Activated naive CD4-positive, alpha-beta T cell treated with anti-CD3 and anti-CD28 coated beads, Interleukin-2, amount 10 ng/mL, durations not matched to agents 7 days and 5 days (primary cell): ENCODE measurements around the gene SUV39H1.

Source experiments
- CTCF ChIA-PET: fragments of 350-600 bp; sonication (Branson Sonifier 250); formaldehyde crosslinking; loops from one replicate; lab custom pipeline; 2021; ENCODE audit warnings: antibody characterized with exemption; lab: Charles Lee
- DNase-seq: peaks from one replicate; pipeline ENCODE4 v3.0.0-alpha.2; 2020
- H3K27ac Mint-ChIP-seq: one replicate; pipeline ENCODE4 v1.8.0; 2021; ENCODE audit warnings: mild to moderate bottlenecking, moderate library complexity, mixed read lengths
- H3K27me3 Mint-ChIP-seq: one replicate; pipeline ENCODE4 v1.8.0; 2021; ENCODE audit warnings: mild to moderate bottlenecking, mixed read lengths
- H3K36me3 Mint-ChIP-seq: one replicate; pipeline ENCODE4 v1.8.0; 2021; ENCODE audit warnings: mixed read lengths
- H3K4me1 Mint-ChIP-seq: one replicate; pipeline ENCODE4 v1.8.0; 2021; ENCODE audit warnings: mixed read lengths
- H3K4me3 Mint-ChIP-seq: one replicate; pipeline ENCODE4 v1.8.0; 2021; ENCODE audit warnings: mild to moderate bottlenecking, moderate library complexity, mixed read lengths
- H3K9me3 Mint-ChIP-seq: one replicate; pipeline ENCODE4 v1.8.0; 2021; ENCODE audit warnings: mixed read lengths

SUV39H1 gene

DNA sequence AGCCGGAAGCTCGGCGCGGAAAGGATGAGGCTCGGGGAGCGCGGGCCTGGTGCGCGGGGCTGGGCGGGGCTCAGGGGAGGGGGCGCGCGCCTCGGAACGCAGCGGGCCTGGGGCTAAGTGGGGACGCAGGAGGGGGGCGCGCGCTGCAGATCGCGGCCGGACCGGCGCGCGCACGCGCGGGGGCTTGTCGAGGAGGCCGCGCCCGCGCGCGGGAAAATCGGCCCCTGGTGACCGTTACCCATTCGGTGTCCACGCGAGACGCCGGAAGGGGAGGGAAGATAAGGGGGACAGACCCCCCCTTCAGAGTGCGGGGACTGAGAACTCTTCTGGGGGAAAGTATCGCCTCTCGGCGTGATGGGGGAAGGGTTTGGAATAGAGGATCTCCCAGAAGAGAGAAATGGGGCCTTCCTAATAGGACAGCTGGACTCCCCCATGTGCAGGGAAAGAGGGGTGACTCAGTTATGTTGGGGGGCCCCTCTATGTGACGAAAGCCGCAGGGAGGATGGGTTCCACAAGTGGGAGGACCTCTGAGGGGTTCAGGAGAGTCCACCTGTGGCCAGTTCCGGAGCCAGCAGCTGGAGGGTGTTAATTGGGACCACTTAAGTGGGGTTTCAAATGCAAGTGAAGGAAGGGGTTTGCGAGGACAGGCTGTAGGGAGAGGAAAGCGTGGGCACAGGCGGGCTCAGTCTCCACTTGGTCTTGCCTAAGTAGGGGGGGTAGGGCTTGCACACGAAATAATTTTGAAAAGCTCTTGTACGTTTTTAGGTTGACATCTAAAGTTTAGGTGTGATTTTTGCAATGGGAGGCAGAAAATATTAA lies 584 bp downstream of the SUV39H1 start:
- Mint-ChIP-seq H3K4me1 (peaks cover 56% of the 10 kb centered on the region), H3K27me3 (no peaks in the 10 kb centered on the region), H3K36me3 (peaks cover 34% of the 10 kb centered on the region), H3K4me3 (peak overlapping the region; percentile 84), H3K27ac (peak overlapping the region; percentile 91), H3K9me3 (no peaks in the 10 kb centered on the region)
- peak; percentile 68 for DNase-seq
- CTCF ChIA-PET, result no interaction called here

DNA sequence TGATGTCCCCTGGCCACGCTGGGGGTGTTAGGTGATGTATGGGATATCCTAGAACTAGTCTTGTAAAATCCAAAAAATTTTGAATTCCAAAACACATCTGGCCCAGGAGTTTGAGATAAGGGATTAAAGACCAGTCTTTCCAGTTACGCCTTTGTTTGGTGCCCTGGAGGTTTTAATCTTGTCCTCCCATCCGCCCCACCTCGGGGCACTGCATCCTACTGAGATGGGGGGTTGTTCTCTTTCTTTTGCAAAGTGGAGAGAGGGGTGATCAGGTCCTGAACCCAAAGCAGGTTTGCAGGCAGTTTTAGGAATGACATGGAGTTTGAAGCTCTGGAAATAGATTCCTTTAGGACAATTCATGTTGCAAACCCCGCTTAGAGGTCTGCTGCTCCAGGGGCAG lies 1.8 kb downstream of the SUV39H1 start:
- no peaks in the 10 kb centered on the region for H3K27me3 Mint-ChIP-seq
- H3K27ac Mint-ChIP-seq, result no peak overlapping the region
- H3K9me3 Mint-ChIP-seq, result no peaks in the 10 kb centered on the region
- no peak for DNase-seq
- peaks cover 41% of the 10 kb centered on the region for H3K36me3 Mint-ChIP-seq
- H3K4me1 Mint-ChIP-seq, result peaks cover 64% of the 10 kb centered on the region
- CTCF ChIA-PET, result no interaction called here
- peak overlapping the region; percentile 84 for H3K4me3 Mint-ChIP-seq

DNA sequence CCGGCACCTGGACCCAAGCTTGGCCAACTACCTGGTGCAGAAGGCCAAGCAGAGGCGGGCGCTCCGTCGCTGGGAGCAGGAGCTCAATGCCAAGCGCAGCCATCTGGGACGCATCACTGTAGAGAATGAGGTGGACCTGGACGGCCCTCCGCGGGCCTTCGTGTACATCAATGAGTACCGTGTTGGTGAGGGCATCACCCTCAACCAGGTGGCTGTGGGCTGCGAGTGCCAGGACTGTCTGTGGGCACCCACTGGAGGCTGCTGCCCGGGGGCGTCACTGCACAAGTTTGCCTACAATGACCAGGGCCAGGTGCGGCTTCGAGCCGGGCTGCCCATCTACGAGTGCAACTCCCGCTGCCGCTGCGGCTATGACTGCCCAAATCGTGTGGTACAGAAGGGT lies 3.7 kb downstream of the SUV39H1 start:
- Mint-ChIP-seq H3K4me3 (no peak overlapping the region), H3K9me3 (no peaks in the 10 kb centered on the region), H3K27me3 (no peaks in the 10 kb centered on the region), H3K36me3 (peaks cover 46% of the 10 kb centered on the region), H3K4me1 (peaks cover 66% of the 10 kb centered on the region), H3K27ac (no peak overlapping the region)
- DNase-seq, result no peak
- CTCF ChIA-PET, result no interaction called here

DNA sequence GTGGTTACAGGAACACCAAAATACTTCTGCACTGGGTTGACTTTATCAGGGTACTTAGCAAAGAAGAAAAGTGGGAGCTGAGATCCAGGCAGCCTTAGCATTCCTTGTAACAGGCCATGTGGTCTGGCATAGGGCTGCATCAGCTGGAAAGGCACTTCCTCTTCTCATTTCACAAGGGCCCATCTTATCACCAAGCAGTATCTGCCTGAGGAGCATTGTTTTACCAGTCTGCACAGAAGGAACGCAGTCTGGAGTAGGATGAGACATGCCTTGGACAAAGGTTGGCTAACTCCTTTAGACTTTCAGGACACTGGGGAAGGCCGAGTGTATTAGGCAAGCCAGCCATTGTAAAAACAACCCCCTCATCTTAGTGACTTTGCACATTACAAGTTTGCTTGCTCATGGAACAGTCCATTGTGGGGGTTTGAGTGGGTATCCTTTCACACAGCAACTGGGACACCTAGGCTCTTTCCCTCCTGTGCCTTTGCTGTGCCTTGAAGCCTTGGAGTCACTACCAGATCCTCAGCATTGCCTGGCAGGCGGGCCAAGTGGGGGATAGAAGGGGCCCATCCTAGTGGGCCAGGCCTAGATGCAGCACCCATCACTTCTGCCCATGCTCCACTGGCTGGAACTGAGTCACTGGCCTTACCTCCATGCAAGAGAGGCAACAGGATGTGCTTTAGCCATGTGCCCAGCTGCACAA lies 4.6 kb downstream of the SUV39H1 start:
- H3K27ac Mint-ChIP-seq, result no peak overlapping the region

DNA sequence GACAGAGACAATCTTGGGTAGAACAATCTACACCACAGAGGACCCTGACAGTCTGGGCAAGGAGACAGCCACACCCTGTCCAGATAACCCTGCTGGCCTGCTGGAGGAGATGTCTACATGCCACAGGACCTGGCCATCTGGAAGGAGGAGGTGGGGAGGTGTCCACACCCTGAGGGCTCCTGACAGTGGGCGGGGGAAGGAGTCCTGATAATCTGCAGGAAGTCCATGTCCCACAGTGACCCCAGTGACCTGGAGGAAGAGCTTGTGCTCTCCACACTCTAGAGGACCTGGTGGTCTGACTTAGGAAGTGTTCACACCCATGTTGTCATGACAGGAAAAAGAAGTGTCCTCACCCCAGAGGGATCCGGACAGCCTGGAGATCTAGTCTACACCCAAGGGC lies 5.5 kb downstream of the SUV39H1 start:
- Mint-ChIP-seq H3K4me3 (no peak overlapping the region), H3K36me3 (peaks cover 52% of the 10 kb centered on the region), H3K9me3 (no peaks in the 10 kb centered on the region), H3K27ac (peak overlapping the region; percentile 71), H3K27me3 (no peaks in the 10 kb centered on the region), H3K4me1 (peaks cover 55% of the 10 kb centered on the region)
- DNase-seq, result no peak
- CTCF ChIA-PET, result no interaction called here

More for the DNA sequence above, 4.6 kb downstream of the SUV39H1 start:
- Mint-ChIP-seq H3K27me3 (no peaks in the 10 kb centered on the region), H3K36me3 (peaks cover 52% of the 10 kb centered on the region), H3K9me3 (no peaks in the 10 kb centered on the region), H3K4me1 (peaks cover 57% of the 10 kb centered on the region), H3K4me3 (no peak overlapping the region)
- CTCF ChIA-PET, result no interaction called here
- DNase-seq, result no peak

DNA sequence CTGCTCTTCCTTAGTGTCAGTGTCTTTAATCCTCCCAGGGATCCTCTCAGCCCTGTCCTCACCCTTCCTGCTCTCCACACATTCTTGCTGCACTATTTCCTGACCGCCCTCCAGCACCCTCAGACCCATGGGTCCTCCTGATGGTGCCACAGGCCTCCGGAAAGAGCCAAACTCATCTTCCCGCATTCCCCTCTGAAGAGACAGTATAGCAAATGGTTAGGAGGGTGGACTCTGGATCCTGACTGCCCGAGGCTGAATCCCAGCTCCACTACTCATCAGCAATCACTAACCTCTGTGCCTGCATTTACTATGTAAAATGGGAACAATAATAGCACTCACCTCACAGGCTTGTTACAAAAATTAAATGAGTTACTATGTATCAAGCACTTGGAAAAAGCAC lies 6.2 kb downstream of the SUV39H1 start:
- no peak for DNase-seq
- Mint-ChIP-seq H3K9me3 (no peaks in the 10 kb centered on the region), H3K27ac (peak overlapping the region; percentile 71), H3K27me3 (no peaks in the 10 kb centered on the region), H3K36me3 (peaks cover 49% of the 10 kb centered on the region), H3K4me1 (peaks cover 48% of the 10 kb centered on the region), H3K4me3 (no peak overlapping the region)
- CTCF ChIA-PET, result no interaction called here

DNA sequence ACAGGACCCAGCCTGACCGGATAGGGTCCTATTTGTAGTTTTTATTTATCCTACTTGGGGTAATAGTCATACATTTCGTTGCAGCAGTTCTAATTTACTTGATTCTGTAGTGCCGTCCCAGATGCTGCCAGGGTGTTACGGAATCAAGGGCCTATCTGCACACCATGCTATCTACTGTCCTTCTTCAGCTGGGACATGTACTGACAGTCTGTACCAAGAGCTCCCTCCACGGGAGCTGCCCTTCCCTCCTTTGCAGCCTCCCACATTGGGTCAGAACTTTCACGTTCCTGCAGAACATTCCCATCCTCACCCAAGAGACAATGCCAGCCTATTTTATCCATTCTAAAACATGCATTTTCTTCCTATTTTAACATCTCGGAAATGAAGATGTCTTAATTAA lies 6.7 kb downstream of the SUV39H1 start:
- no peaks in the 10 kb centered on the region for H3K27me3 Mint-ChIP-seq
- H3K9me3 Mint-ChIP-seq, result no peaks in the 10 kb centered on the region
- CTCF ChIA-PET, result no interaction called here
- H3K36me3 Mint-ChIP-seq, result peaks cover 51% of the 10 kb centered on the region
- no peak overlapping the region for H3K4me3 Mint-ChIP-seq
- DNase-seq, result no peak
- peak overlapping the region; percentile 61 for H3K27ac Mint-ChIP-seq
- H3K4me1 Mint-ChIP-seq, result peaks cover 43% of the 10 kb centered on the region

DNA sequence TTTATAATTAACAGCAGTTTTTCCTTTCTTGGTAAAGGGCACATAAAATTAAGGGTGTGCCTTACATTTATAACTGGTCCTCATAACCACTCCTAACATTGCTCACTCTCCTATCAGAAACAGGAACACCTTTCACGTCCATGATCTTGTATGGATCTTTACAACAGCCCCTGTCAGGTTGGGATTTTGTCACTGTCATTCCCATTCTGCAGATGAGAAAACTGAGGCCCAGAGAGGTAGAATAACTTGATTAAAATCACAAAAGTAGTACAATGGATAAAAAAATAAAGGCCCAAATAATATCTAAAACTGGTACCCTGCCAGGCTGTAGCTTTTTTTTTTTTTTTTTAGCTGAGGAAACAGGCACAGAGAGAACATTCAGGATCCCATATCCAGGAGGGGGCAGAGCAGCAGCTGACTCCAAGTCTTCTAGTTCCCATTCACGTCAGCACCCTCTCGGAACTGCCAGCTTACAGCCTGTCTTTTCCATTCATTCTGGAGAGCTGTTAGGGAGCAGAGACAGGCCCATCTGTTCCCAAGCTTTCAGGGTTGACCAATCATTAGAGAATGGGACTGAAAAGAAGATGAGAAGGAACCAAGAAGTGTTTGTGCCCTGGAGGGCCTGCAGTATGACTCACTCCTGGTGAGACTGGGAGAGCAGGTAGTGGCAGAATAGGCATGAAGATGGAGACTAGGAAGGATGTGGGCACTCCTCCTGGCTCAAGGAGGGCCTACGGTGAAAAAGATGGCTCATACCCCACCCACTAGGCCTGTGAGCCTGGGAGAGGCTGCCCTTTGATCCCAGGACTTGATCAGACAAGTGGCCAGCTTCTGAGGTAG lies 7.3 kb downstream of the SUV39H1 start:
- H3K4me1 Mint-ChIP-seq, result peaks cover 39% of the 10 kb centered on the region
- H3K9me3 Mint-ChIP-seq, result no peaks in the 10 kb centered on the region
- peak overlapping the region; percentile 33 for H3K27ac Mint-ChIP-seq
- no peaks in the 10 kb centered on the region for H3K27me3 Mint-ChIP-seq
- DNase-seq, result no peak
- CTCF ChIA-PET, result no interaction called here
- peaks cover 54% of the 10 kb centered on the region for H3K36me3 Mint-ChIP-seq
- H3K4me3 Mint-ChIP-seq, result no peak overlapping the region

DNA sequence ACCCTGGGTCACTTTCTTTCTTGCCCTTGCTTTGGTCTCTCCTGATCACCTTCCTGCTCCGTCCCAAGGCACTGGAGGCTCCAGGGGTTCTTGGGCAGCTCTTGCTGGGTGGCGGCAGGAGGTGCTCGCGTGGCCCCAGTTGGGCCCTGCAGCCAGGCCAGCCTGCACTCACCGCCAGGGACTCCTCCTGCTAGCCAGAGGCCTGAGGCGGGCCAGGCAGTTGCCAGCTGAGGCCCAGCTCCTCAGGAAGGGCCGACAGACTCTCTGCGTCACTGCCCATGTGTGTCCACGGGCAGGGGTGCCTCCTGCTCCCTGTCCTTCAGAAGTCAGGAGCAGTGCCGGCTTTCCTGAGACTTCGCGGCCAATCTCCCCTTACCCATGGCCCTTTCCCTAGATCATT lies 9.3 kb downstream of the SUV39H1 start:
- no peaks in the 10 kb centered on the region for H3K27me3 Mint-ChIP-seq
- H3K4me3 Mint-ChIP-seq, result no peak overlapping the region
- no peak for DNase-seq
- CTCF ChIA-PET, result no interaction called here
- peak overlapping the region; percentile 81 for H3K27ac Mint-ChIP-seq
- peaks cover 3% of the 10 kb centered on the region for H3K9me3 Mint-ChIP-seq
- H3K4me1 Mint-ChIP-seq, result peaks cover 34% of the 10 kb centered on the region
- peaks cover 51% of the 10 kb centered on the region for H3K36me3 Mint-ChIP-seq

DNA sequence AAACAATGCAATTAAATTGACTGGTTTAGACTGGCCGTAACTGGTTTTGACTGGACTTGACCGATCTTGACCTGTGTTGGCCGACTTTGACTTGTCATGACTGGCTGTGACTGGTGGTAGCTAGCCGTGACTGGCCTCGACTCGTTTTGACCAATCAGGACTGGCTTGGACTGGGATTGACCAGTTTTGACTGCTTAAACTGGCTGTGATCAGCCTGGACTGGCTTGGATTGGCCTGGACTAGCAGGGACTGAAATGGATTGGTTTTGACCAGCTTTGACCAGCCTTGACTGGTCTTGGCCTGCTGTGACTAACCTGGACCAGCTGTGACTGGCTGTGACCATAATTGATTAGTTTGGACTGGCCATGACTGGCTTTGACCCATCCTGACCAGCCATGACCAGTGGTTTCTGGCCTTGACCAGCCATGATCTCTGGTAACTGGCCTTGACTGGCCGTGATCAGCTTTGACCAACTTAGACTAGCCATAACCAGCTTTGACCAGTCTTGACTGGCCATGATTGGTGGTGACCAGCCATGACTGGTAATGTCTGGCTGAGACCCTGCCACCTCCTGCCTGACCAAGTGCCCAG lies 13.1 kb downstream of the SUV39H1 start:
- DNase-seq, result no peak
- Mint-ChIP-seq H3K27ac (no peak overlapping the region), H3K27me3 (no peaks in the 10 kb centered on the region), H3K36me3 (peaks cover 56% of the 10 kb centered on the region), H3K4me3 (no peak overlapping the region), H3K4me1 (peaks cover 45% of the 10 kb centered on the region), H3K9me3 (peaks cover 17% of the 10 kb centered on the region)
- CTCF ChIA-PET, result no interaction called here

DNA sequence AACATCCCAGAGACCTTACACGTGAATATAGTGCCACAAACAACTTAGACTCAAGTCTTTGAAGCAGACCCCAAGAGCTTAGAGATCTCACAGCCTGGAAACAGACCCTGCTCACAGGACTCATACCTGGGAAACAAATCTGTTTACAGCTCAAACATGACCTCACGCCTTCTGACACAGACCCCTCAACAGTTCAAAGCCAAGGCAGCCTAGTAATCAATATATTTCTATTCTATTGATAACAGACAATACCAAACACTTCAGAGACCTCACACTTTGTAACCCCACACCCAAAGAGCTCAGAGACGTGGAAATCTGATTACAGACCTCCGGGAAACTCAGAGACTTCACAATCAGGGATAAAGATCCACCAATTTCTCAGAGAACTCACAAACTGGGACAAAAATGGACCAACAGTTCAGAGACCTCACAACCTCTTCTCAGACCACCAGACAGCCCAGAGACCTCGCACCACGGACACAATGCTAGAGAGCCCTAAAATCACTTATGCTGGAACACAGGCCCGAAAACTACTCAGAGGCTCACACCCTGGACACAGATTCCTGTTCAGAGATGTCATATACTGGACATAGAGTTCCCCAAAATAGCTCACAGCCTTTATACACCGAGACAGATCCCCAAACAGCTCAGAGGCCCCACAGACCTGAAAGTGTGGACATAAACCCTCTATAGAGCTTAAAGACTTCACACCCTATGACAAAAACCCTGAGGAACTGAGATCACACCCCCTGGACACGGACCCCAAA lies 14.8 kb downstream of the SUV39H1 start:
- H3K4me1 Mint-ChIP-seq, result peaks cover 62% of the 10 kb centered on the region
- no peak for DNase-seq
- peak overlapping the region; percentile 96 for H3K27ac Mint-ChIP-seq
- peaks cover 31% of the 10 kb centered on the region for H3K9me3 Mint-ChIP-seq
- H3K27me3 Mint-ChIP-seq, result no peaks in the 10 kb centered on the region
- peaks cover 58% of the 10 kb centered on the region for H3K36me3 Mint-ChIP-seq
- CTCF ChIA-PET, result no interaction called here
- peak overlapping the region; percentile 64 for H3K4me3 Mint-ChIP-seq

DNA sequence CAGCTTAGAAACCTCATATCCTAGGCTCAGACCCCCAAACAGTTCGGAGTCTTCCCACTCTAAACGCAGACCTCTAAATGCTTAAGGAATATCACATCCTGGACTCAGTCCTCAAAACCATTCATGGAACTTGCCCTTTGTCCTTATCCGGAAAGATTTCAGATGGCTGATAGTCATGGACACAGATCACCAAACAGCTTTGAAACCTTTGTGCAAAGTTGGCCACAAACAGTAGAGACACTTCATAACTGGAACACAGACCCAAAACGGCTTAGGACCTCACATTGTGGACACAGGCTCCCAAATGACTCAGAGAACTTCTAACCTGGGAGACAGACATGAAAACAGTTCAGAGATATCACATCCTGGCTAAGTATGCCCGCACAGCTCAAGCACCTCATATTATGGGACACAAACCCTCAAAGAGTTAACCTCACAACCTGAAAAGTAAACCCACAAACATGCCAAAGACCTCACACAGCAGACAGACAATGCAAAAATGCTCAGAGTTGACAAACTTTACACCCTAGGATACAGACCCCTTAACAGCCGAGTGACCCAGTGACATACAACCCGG lies 15.5 kb downstream of the SUV39H1 start:
- H3K9me3 Mint-ChIP-seq, result peaks cover 35% of the 10 kb centered on the region
- CTCF ChIA-PET, result no interaction called here

DNA sequence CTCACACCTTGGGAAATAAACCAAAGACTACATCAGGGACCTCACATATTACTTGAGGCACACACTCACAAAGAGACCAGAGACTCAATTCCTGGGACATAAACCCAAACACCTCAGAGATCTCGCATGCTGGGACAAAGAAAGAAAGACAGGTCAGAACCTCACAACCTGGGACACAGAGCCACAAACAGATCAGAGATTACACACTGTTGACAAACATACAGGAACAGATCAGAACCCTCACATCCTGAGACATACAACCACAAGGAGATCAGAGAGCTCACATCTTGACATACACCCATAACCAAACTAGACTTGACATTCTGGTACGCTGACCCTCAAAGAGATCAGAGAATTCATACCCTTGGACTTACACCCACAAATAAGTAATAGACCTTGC lies 17.3 kb downstream of the SUV39H1 start:
- CTCF ChIA-PET, result no interaction called here
- peaks cover 62% of the 10 kb centered on the region for H3K36me3 Mint-ChIP-seq
- DNase-seq, result peak; percentile 22
- H3K4me1 Mint-ChIP-seq, result peaks cover 80% of the 10 kb centered on the region
- peak overlapping the region; percentile 96 for H3K27ac Mint-ChIP-seq
- H3K27me3 Mint-ChIP-seq, result no peaks in the 10 kb centered on the region
- H3K9me3 Mint-ChIP-seq, result peaks cover 46% of the 10 kb centered on the region
- peak overlapping the region; percentile 64 for H3K4me3 Mint-ChIP-seq

More for the DNA sequence above, 15.5 kb downstream of the SUV39H1 start:
- DNase-seq, result no peak
- Mint-ChIP-seq H3K36me3 (peaks cover 62% of the 10 kb centered on the region), H3K27me3 (no peaks in the 10 kb centered on the region), H3K4me3 (peak overlapping the region; percentile 64), H3K27ac (peak overlapping the region; percentile 96), H3K4me1 (peaks cover 69% of the 10 kb centered on the region)
